ENCODE results near the gene HORMAD2.

Gene HORMAD2, protein sequence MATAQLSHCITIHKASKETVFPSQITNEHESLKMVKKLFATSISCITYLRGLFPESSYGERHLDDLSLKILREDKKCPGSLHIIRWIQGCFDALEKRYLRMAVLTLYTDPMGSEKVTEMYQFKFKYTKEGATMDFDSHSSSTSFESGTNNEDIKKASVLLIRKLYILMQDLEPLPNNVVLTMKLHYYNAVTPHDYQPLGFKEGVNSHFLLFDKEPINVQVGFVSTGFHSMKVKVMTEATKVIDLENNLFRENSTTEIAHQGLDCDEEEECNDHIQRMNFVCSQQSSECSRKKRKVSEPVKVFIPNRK

GRCh38 chr22:30079952-30080533 is at the start of gene HORMAD2:
Gene HORMAD2 (plus strand): TSS chr22:30080464. CDS start chr22:30093953, 13,489 bp downstream.
- no peak for DNase-seq

GRCh38 chr22:30031328-30031727 is 48.9 kb upstream of the HORMAD2 start:
- no peak for DNase-seq

- DNase-seq: no peak
Measured at GRCh38 chr22:30031764-30032455, 48.4 kb upstream of the HORMAD2 start.

GRCh38 chr22:30033137-30033536 is 47.1 kb upstream of the HORMAD2 start:
- no peak for DNase-seq

DNA sequence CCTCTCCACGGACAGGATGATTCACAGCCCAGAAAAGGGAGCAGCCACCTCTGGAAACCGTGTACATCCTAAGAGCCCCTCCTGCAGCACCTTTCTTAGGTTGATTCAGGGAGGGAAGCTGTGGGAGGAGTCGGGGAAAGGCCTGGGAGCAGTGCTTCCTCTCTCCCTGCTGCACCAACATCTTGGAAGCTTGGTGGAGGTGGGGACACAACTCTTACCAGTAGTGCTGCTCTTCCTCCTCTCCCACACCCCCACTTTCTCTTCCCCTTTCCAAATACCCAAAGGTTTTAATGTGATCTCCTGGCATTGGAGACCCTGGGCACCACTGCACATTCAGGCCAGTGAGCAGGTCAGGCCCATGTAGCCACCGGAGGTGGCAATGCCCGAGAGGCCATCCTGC is 46.4 kb upstream of the HORMAD2 start:
- no peak for DNase-seq

DNA sequence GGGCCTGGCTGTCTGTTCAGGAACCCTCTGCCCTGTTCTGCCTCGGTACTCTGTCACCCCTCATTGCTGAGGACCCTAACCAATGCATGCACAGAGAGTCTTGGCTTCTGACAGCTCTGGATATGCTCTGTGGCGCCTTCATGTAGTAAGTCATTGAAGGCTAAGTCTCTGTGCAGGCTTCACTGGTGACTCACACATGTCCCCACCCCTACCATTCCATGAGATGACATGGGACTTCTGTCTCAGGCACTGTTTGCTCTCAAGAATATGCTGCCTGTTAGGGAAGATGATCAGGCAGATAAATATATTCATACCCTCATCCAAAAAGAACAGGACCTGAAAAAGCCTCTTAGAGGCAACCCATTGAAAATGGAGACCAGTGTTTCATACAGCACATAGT is 43.6 kb upstream of the HORMAD2 start:
- no peak for DNase-seq

- no peak for DNase-seq
Measured at GRCh38 chr22:30038219-30038618, 42.0 kb upstream of the HORMAD2 start.

GRCh38 chr22:30040499-30041260 is 39.6 kb upstream of the HORMAD2 start:
- DNase-seq: no peak

- no peak for DNase-seq
Measured at GRCh38 chr22:30041475-30041874, 38.8 kb upstream of the HORMAD2 start.

- no peak for DNase-seq
Measured at GRCh38 chr22:30041881-30042280, 38.4 kb upstream of the HORMAD2 start.

- no peak for DNase-seq
Measured at GRCh38 chr22:30043161-30043560, 37.1 kb upstream of the HORMAD2 start.

GRCh38 chr22:30044369-30044768 is 35.9 kb upstream of the HORMAD2 start:
- peak; percentile 25 for DNase-seq

DNA sequence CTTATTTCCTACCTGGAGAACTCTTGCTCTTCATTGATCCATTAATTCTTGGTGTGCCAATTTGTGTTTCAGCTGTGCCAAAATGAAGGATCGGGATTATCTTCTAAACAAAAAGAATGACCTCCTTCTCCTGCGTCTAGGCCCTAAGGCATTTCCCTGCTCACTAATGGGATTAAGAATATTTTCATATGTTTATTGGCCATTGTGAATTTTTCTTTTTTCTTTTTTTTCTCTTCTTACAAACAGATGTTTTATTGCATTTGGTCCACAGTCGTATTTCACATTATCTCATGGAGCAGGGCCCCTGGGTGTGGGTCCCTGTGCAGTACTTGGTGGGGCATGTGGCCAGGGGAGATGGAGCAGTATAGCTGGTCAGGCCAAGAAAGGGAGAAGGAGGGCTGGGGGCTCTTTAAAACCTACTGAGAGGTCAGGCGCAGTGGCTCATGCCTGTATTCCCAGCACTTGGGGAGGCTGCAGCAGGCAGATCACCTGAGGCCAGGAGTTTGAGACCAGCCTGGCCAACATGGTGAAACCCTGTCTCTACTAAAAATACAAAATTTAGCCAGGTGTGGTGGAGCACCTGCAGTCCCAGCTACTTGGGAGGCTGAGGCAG is 35.3 kb upstream of the HORMAD2 start:
- DNase-seq: no peak

GRCh38 chr22:30045494-30045887 is 34.8 kb upstream of the HORMAD2 start:
- no peak for DNase-seq

DNA sequence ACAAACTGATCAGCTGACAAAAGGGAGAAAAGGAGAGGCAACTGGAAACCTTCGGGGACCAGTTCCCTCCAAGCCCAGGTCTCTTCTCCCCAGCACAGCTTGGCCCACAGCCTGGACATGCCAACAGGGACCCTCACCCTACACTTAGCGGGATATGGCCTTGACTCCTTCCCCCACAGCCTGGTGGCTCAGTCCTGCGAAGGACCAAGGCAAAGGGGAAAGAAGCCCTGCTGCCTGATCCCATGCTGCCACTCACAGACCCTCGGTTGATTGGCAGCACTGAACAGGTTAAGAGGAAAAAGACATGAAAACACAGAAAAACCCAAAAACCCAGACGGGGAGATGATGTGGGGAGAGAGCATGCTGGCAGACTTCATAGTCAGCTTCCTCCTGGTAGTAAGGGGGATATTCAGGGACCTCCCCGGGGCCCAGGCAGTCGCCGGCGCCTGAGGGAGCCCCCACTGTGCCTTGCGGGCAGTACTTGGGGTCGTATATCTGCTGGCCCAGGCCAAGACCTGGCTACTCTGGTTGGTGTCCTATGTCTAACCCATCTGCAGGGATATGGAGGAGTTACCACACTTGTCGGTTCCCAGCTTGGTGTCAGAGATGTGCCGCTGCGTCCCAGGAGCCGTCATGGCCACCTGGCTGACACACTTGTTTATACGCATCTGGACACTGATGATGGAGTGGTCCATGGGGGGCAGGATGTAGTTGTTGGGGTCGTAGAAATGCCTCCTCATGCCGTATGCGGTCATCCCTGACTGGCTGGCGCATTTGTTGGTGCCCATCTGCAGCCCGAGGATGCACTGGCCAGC is 34.2 kb upstream of the HORMAD2 start:
- no peak for DNase-seq

- no peak for DNase-seq
Measured at GRCh38 chr22:30046716-30047363, 33.4 kb upstream of the HORMAD2 start.

DNA sequence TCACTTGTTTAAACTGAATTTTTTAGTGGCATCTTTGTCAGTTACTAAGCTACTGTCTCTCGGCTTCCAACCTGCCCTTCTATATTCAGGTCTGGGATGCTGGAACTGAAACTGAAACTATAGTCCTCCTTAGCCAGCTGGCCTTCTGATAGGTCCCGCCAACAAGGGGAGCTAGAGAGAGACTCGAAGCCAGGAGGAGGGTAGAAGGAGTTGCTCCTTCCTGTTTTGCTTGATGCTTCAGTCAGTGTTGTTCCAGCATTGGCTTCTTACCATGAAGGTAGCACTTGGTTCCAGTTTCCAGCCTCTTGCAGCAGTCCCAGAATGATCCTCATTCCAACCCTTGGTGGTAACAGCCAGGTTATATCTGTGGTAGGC is 32.9 kb upstream of the HORMAD2 start:
- DNase-seq: peak; percentile 61

DNA sequence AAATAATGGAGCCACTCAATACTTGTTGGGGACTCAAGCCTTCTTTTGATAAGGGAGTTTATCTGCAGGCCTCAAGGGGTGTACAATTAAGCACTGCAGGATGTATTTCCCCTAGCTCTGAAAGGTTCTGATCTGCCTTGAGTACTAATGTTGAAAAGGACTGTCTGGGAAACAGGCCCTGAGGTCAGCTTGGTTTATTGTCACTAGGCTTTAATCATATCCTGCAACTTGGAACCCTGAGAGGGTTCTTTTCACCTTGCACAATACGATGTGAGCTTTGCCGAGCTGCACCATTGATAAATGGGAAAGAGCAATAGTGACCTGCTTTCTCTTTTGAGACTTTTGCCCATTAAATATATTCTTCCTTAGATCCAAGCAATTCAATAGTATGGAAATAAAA is 31.6 kb upstream of the HORMAD2 start:
- no peak for DNase-seq

GRCh38 chr22:30054067-30054763 is 26.0 kb upstream of the HORMAD2 start:
- DNase-seq: no peak

GRCh38 chr22:30054764-30055069 is 25.5 kb upstream of the HORMAD2 start:
- DNase-seq: no peak

- DNase-seq: no peak
Measured at GRCh38 chr22:30056015-30056414, 24.2 kb upstream of the HORMAD2 start.
